Activated CD8-positive, alpha-beta memory T cell treated with anti-CD3 and anti-CD28 coated beads for 4 hours (primary cell): Measurements from ENCODE around the gene ALDH1A3.

ENCODE experiments used
- DNase-seq, 2 donors: peaks; one replicate each; pipeline ENCODE4 v3.0.0-alpha.2; 2020; ENCODE audit warnings: low read depth in 2 of 2

The ALDH1A3 gene

GRCh38 chr15:100901702-100902435, 22.2 kb downstream of the ALDH1A3 start:
- DNase-seq = no peak

- DNase-seq = no peak
Measured at GRCh38 chr15:100902436-100903167, 23.0 kb downstream of the ALDH1A3 start.

- DNase-seq = no peak
Measured at GRCh38 chr15:100903168-100903554, 23.5 kb downstream of the ALDH1A3 start.

GRCh38 chr15:100905850-100906249, 26.2 kb downstream of the ALDH1A3 start:
- DNase-seq = no peak

- DNase-seq = no peak
Measured at GRCh38 chr15:100908466-100908865, 28.8 kb downstream of the ALDH1A3 start.

- DNase-seq = no peak
Measured at GRCh38 chr15:100909565-100909964, 29.9 kb downstream of the ALDH1A3 start.

- no peak for DNase-seq
Measured at GRCh38 chr15:100909989-100910955, 30.6 kb downstream of the ALDH1A3 start.

- no peak for DNase-seq
Measured at GRCh38 chr15:100911086-100911485, 31.5 kb downstream of the ALDH1A3 start.

- DNase-seq = no peak
Measured at GRCh38 chr15:100913961-100914360, 34.3 kb downstream of the ALDH1A3 start.

- no peak for DNase-seq
Measured at GRCh38 chr15:100914876-100915275, 35.2 kb downstream of the ALDH1A3 start.

GRCh38 chr15:100918034-100918689, 38.5 kb downstream of the ALDH1A3 start:
- peak; percentile 21 to 25 for DNase-seq

GRCh38 chr15:100918690-100919480, 39.3 kb downstream of the ALDH1A3 start, which contains the start of gene LRRK1:
LRRK1 (plus strand) TSS chr15:100919357; CDS start chr15:100924633, 5,276 bp downstream.
- no peak for DNase-seq

GRCh38 chr15:100919481-100920405, 40.1 kb downstream of the ALDH1A3 start:
- no peak for DNase-seq

- no peak for DNase-seq
Measured at GRCh38 chr15:100920516-100921135, 41.0 kb downstream of the ALDH1A3 start.

GRCh38 chr15:100922192-100923040, 42.8 kb downstream of the ALDH1A3 start:
- no peak for DNase-seq

GRCh38 chr15:100923076-100923475, 43.4 kb downstream of the ALDH1A3 start:
- DNase-seq = no peak

GRCh38 chr15:100923902-100924301, 44.3 kb downstream of the ALDH1A3 start:
- no peak for DNase-seq

- no peak for DNase-seq
Measured at GRCh38 chr15:100924436-100924835, 44.8 kb downstream of the ALDH1A3 start.
